GM21447 (cell line): ENCODE measurements around the gene ZPLD1.

Source experiments
- ATAC-seq: cut with Tn5 transposase; IDR thresholded peaks from one replicate; pipeline ENCODE4 v1.9.1; 2021; ENCODE audit not compliant: unreplicated experiment

Gene ZPLD1

DNA sequence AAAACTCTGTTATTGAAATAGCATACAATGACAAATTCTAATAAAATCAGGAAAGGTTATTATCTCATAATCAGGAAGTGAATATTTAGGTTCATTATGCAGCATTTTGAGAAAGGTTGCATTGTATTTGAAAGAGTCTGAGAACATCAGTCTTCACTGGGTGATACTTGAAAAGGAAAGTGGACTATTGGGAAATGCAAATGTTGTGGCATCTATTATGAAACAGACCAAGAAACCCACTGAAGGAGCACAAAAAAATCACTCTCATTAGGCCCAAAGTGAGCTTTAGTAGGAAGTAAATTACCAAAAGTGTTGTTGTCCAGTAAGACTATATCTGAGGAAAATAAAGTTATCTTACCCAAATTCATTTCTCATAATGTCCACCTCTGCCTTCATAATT, 90.8 kb downstream of the ZPLD1 start:
- ATAC-seq: no peak

DNA sequence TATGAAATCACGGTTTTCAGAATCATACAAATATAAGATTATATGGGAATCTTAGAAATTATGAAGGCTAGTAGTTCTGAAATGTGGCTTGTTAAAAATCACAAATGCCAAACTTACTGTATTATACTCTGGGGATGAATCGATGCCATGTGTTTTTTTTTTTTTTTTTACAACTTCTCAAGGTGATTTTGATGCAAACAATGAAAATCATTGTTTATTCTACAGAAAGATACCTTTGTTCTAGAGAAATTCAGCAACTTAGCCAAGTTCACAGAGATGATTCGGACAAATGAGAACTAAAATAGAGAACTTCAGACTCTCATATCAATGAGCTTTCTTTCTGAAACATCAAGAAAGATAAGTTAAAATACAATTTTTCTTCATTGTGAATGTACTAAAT, 92.0 kb downstream of the ZPLD1 start:
- no peak for ATAC-seq

GRCh38 chr3:102528727-102529126, 93.9 kb downstream of the ZPLD1 start:
- ATAC-seq: no peak
